ENCODE results near the gene ARHGAP27.
"Not testable (repeated sequence)": the region's sequence is repeated elsewhere in the genome, so short reads cannot be mapped to it uniquely, and the experiment has no call there.

DNA sequence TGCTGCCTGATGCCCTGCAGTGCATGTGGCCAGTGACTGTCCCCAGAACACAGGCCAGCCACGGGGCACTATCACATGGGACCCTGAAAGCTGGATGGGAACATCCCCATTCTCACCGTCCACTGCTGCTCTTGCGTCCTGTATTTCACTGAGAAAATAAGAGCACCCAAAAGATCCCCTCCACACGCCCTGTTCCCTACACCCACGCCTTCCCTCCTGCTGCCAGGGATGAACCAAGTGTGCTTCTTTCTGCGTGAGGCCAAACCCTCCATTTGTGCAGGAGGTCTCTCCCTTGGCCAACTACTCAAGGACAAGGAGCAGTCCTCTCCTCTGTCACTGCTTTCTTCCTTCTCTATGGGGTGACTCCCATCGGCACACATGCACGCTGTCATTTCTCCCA is 21.7 kb upstream of the ARHGAP27 start:
- TF ChIP-seq CHD1 (IDR thresholded peaks at IDR 0.05; ENCODE audit: low read depth, low read length); MXI1 (IDR thresholded peaks at IDR 0.05; ENCODE audit: borderline replicate concordance, low read depth, low read length); CEBPB (IDR thresholded peaks at IDR 0.05; ENCODE audit: low read depth, low read length); RAD21 (IDR thresholded peaks at IDR 0.05; ENCODE audit: low read length); POLR2A (IDR thresholded peaks at IDR 0.05; ENCODE audit: low read depth, low read length); RCOR1 (IDR thresholded peaks at IDR 0.05; ENCODE audit: insufficient replicate concordance, low read length); MAZ (IDR thresholded peaks at IDR 0.05; ENCODE audit: borderline replicate concordance, low read depth, low read length); RFX5 (IDR thresholded peaks at IDR 0.05; ENCODE audit: low read depth, low read length); BHLHE40 (IDR thresholded peaks at IDR 0.05; ENCODE audit: low read depth, low read length); SMC3 (IDR thresholded peaks at IDR 0.05; ENCODE audit: low read depth, low read length): not testable (repeated sequence)
- TF ChIP-seq, protein P1, sequence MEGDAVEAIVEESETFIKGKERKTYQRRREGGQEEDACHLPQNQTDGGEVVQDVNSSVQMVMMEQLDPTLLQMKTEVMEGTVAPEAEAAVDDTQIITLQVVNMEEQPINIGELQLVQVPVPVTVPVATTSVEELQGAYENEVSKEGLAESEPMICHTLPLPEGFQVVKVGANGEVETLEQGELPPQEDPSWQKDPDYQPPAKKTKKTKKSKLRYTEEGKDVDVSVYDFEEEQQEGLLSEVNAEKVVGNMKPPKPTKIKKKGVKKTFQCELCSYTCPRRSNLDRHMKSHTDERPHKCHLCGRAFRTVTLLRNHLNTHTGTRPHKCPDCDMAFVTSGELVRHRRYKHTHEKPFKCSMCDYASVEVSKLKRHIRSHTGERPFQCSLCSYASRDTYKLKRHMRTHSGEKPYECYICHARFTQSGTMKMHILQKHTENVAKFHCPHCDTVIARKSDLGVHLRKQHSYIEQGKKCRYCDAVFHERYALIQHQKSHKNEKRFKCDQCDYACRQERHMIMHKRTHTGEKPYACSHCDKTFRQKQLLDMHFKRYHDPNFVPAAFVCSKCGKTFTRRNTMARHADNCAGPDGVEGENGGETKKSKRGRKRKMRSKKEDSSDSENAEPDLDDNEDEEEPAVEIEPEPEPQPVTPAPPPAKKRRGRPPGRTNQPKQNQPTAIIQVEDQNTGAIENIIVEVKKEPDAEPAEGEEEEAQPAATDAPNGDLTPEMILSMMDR (conservative IDR thresholded peaks at IDR 0.05; ENCODE audit: low read depth, low read length), result not testable (repeated sequence)
- TF ChIP-seq, protein P2, sequence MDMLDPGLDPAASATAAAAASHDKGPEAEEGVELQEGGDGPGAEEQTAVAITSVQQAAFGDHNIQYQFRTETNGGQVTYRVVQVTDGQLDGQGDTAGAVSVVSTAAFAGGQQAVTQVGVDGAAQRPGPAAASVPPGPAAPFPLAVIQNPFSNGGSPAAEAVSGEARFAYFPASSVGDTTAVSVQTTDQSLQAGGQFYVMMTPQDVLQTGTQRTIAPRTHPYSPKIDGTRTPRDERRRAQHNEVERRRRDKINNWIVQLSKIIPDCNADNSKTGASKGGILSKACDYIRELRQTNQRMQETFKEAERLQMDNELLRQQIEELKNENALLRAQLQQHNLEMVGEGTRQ (IDR thresholded peaks at IDR 0.05; ENCODE audit: low read depth, low read length), result not testable (repeated sequence)

Measured in IMR-90 (cell line).